C4-2B (cell line): ENCODE results near the gene HDGFL3.

Source experiments
- CTCF ChIP-seq: fragments of 450-650 bp; conservative IDR thresholded peaks from 2 replicates; pipeline ENCODE4 v1.5.1; 2017; ENCODE audit warnings: mild to moderate bottlenecking
- ZFX ChIP-seq: fragments of 450-650 bp; IDR thresholded peaks from 2 replicates; pipeline ENCODE4 v1.6.1; 2017

GRCh38 chr15:83204697-83205096 is 2.9 kb downstream of the HDGFL3 start:
- TF ChIP-seq CTCF (no peak), ZFX (no peak)
